ENCODE data around the gene ZGPAT. TPM values are rescaled to one million over a fixed set of nuclear protein-coding genes. Genes with fewer than 3 reads are reported as not detected.

Gene ZGPAT
- total RNA-seq, 1 donor, result 14.0 TPM

DNA sequence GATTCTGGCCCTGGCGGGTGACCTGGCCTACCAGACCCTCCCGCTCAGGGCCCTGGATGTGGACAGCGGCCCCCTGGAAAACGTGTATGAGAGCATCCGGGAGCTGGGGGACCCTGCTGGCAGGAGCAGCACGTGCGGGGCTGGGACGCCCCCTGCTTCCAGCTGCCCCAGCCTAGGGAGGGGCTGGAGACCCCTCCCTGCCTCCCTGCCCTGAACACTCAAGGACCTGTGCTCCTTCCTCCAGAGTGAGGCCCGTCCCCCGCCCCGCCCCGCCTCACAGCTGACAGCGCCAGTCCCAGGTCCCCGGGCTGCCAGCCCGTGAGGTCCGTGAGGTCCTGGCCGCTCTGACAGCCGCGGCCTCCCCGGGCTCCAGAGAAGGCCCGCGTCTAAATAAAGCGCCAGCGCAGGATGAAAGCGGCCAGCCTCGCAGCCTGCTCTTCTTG is 30.9 kb downstream of the ZGPAT start:
- Histone ChIP-seq H3K27me3 (ENCODE audit: insufficient read depth, low read length) (no peaks in the 10 kb centered on the region), H3K4me1 (ENCODE audit: insufficient read depth, low read length) (peaks cover 47% of the 10 kb centered on the region), H3K4me3 (ENCODE audit: low read length) (no peak overlapping the region), H3K9me3 (ENCODE audit: low read depth, low read length) (no peaks in the 10 kb centered on the region)

DNA sequence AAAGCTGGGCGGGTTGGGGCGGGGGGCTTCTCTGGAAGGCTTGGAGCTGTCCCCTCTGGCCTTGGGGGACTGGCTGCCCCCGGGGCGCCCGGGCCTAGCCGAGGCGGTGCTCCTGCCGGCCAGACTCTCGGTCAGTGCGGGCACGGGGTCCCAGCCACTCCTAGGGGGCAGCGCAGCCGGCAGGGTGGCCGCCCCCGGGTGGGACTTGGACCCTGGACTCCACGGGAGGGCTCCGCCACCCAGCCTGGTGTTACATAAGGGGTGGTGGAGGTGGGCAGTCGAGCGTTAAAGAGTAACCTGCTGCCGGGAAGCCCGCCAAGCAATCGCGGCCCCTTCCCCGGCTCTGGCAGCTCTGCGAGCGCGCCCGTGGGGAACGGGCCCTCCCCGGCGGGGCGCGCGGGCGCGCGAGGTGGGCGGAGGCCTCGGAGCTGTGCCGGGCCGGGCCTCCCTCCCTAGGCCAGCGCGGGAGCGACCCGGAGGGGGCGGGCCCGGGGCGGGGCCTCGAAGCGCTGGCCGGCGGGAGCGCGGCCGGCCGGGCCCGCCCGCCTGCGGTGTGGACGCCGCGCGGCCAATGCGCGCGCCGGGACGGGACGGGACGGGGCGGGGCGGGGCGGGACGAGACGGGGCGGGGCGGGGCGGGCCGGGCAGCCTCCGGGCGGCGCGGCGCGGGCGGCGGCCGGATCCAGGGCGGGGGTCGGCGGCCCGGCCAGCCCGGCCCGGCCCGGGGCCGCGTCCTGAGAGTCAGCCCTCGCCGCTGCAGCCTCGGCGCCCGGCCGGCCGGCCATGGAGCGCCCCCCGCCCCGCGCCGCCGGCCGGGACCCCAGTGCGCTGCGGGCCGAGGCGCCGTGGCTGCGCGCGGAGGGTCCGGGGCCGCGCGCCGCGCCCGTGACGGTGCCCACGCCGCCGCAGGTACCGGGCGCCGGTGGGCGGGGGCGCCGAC is 31.6 kb downstream of the ZGPAT start, which contains the start of gene SLC2A4RG:
TSS of gene SLC2A4RG (plus strand) at position 647 of the 940 bp plus-strand sequence. CDS start at position 784, 137 bp downstream.
- no peaks in the 10 kb centered on the region for H3K9me3 ChIP-seq (ENCODE audit: low read depth, low read length)
- H3K4me3 ChIP-seq (ENCODE audit: low read length), result peak within 1 kb of the TSS; percentile 39
- H3K4me1 ChIP-seq (ENCODE audit: insufficient read depth, low read length), result peaks cover 47% of the 10 kb centered on the region
- no peaks in the 10 kb centered on the region for H3K27me3 ChIP-seq (ENCODE audit: insufficient read depth, low read length)

DNA sequence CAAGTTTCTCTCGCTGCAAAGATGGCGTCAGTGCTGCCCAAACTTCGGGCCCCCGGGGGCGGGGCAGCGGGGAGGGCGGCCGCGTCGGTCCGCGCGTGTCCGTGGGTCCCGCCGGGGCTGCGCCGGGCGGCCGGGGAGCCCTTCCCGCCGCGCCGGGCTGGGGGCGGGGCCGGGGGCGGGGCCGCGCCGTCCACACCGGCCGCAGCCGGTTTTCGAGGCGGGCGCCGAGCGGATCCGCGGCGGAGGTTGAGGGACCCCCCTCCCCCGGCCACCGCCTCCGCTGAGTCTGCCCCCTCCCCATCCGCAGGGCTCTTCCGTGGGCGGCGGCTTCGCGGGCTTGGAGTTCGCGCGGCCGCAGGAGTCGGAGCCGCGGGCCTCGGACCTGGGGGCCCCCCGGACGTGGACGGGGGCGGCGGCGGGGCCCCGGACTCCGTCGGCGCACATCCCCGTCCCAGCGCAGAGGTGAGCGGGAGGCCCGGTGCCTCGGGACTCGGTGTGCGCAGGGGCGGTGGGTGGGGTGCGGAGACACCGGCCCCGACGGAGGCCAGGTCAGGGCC is 32.3 kb downstream of the ZGPAT start:
- H3K9me3 ChIP-seq (ENCODE audit: low read depth, low read length), result no peaks in the 10 kb centered on the region
- H3K4me3 ChIP-seq (ENCODE audit: low read length), result peak overlapping the region; percentile 39
- no peaks in the 10 kb centered on the region for H3K27me3 ChIP-seq (ENCODE audit: insufficient read depth, low read length)

DNA sequence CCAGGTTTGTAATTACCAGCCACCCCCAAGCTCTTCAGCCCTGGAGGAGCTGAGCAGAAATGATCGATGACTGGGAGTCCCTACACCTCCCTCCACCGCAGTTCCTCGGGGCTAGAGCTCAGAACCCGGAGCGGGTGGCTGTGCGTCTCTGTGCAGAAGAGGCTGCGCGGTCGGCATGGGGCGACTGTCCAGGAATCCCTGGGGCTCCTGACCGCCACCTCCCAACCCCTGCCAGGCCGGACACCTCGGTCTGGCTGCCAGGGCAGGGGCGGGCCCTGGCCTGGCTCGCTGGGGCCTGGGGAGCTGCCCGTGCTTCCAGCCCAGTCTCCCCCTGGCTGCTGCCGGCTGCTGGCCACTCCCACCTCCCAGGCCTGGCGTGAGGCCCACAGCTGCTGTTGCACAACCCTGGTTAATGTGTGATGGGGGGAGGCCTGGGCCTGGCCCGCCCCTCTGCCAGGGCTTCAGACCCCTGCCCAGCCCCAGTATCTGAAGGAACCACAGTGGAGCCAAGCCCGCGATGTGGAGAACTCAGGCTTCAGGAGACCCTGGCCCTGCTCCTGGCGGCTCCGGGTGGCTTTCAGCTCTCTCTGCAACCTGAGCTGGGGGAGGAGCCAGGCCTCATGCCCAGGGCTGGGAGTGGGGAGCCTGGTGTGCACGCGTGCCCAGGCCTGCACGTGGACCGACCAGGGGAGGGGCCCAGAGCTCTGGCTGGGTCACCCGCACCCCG is 33.0 kb downstream of the ZGPAT start:
- H3K9me3 ChIP-seq (ENCODE audit: low read depth, low read length), result no peaks in the 10 kb centered on the region
- peaks cover 43% of the 10 kb centered on the region for H3K4me1 ChIP-seq (ENCODE audit: insufficient read depth, low read length)
- H3K4me3 ChIP-seq (ENCODE audit: low read length), result peak overlapping the region; percentile 39
- no peaks in the 10 kb centered on the region for H3K27me3 ChIP-seq (ENCODE audit: insufficient read depth, low read length)

More for the DNA sequence above, 32.3 kb downstream of the ZGPAT start:
- peaks cover 47% of the 10 kb centered on the region for H3K4me1 ChIP-seq (ENCODE audit: insufficient read depth, low read length)

DNA sequence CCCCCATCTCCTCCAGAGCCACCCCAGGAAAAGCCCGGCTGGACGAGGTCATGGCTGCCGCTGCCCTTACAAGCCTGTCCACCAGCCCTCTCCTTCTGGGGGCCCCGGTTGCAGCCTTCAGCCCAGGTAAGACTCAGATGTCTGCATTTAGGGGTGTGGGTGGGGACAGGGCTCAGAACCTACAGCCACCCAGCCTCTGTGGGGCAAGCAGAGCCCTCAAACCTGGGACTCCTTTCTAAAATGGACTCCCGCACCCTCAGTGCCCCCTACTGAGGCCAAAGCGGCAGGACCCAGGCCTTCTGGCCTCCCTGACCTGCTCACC is 33.5 kb downstream of the ZGPAT start:
- H3K4me1 ChIP-seq (ENCODE audit: insufficient read depth, low read length), result peaks cover 37% of the 10 kb centered on the region
- H3K4me3 ChIP-seq (ENCODE audit: low read length), result no peak overlapping the region
- no peaks in the 10 kb centered on the region for H3K9me3 ChIP-seq (ENCODE audit: low read depth, low read length)
- no peaks in the 10 kb centered on the region for H3K27me3 ChIP-seq (ENCODE audit: insufficient read depth, low read length)

DNA sequence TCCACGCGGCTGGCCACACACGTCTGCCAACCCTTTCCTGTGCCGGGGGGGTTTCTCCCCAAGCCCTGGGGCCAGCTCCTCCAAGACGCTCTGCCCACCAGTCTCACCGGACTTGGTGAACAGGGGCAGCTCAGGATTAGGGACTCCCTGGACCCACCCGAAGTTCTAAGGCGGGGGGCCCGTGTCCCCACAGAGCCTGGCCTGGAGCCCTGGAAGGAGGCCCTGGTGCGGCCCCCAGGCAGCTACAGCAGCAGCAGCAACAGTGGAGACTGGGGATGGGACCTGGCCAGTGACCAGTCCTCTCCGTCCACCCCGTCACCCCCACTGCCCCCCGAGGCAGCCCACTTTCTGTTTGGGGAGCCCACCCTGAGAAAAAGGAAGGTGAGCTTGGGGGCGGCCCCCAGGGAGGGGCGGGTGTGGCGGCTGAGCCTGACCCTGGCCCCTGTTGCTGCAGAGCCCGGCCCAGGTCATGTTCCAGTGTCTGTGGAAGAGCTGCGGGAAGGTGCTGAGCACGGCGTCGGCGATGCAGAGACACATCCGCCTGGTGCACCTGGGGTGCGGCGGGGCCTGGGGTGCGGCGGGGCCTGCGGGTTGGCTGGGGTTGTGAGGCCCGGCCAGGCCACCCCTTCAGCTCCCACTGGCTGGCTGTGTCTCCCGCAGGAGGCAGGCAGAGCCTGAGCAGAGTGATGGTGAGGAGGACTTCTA is 34.0 kb downstream of the ZGPAT start:
- H3K27me3 ChIP-seq (ENCODE audit: insufficient read depth, low read length), result no peaks in the 10 kb centered on the region
- H3K9me3 ChIP-seq (ENCODE audit: low read depth, low read length), result no peaks in the 10 kb centered on the region
- H3K4me3 ChIP-seq (ENCODE audit: low read length), result no peak overlapping the region
- H3K4me1 ChIP-seq (ENCODE audit: insufficient read depth, low read length), result peaks cover 32% of the 10 kb centered on the region

DNA sequence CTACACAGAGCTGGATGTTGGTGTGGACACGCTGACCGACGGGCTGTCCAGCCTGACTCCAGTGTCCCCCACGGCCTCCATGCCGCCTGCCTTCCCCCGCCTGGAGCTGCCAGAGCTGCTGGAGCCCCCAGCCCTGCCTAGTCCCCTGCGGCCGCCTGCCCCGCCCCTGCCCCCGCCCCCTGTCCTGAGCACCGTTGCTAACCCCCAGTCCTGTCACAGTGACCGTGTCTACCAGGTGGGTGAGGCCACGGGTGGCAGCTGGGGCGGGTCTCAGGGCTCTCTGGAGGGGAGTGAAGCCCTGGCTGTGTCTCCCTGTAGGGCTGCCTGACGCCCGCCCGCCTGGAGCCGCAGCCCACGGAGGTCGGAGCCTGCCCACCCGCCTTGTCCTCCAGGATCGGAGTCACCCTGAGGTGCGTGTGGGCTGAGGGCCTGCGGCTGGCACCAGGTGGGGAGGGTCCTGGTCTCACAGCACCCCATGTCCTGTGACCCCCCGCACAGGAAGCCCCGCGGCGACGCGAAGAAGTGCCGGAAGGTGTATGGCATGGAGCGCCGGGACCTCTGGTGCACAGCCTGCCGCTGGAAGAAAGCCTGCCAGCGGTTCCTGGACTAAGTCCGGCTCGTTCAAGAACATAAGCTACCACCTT is 34.7 kb downstream of the ZGPAT start:
- Histone ChIP-seq H3K4me1 (ENCODE audit: insufficient read depth, low read length) (peaks cover 26% of the 10 kb centered on the region), H3K27me3 (ENCODE audit: insufficient read depth, low read length) (no peaks in the 10 kb centered on the region), H3K4me3 (ENCODE audit: low read length) (no peak overlapping the region), H3K9me3 (ENCODE audit: low read depth, low read length) (no peaks in the 10 kb centered on the region)

DNA sequence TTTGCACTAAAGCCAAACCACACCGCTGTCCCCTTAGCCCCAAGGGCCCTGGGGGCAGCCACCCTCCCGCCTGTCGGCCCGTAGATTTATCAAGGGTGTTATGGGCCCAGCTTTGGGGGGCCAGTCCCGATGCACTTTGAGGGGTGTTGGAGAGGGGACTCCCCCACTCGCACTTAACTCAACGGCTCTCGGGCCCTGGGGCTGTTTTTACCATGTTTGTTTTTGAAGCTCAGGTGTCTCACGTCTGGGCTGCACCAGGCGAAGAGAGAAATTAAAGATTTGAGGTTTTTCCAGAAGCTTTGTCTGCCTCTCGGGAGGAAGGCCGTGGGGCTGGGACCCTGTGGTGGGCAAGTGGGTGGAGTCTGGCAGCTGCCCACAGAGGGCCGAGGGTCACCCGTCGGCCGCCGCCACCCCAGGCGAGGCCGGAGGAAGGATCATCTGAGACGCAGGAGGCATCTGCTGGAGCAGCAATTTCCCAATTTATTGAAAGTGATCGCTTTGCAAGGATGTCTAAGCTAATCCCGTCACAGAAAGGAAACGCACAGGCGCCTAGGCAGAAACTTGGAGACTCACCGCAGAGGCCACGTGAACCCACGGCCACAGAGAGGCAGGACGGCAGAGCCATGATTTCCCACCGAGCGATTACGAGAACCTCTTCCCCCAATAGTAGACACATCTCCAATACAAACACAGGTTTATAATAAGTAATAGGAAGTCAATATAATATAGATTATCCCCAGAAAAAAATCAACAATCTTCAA is 35.6 kb downstream of the ZGPAT start:
- Histone ChIP-seq H3K27me3 (ENCODE audit: insufficient read depth, low read length) (no peaks in the 10 kb centered on the region), H3K4me3 (ENCODE audit: low read length) (no peak overlapping the region), H3K4me1 (ENCODE audit: insufficient read depth, low read length) (peaks cover 21% of the 10 kb centered on the region), H3K9me3 (ENCODE audit: low read depth, low read length) (no peaks in the 10 kb centered on the region)

DNA sequence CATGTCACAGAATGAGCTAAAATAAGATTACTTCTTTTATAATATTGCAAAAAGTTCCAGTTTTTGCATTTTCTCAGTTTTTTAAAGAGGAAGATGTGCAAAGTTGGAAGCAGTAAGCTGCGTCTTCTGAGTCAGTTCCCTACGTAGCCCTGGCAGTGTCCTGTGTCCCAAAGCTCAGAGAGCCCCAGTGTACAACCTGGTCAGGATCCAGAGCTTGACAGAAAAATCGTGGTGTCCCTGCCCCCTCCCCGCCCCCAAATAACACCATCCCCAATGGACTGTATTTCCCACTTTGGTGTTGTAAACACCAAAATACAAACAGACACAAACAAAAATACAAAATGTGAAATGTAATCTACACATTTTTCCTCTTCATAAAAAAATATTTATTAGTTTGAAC is 36.3 kb downstream of the ZGPAT start:
- Histone ChIP-seq H3K9me3 (ENCODE audit: low read depth, low read length) (no peaks in the 10 kb centered on the region), H3K4me3 (ENCODE audit: low read length) (no peak overlapping the region), H3K4me1 (ENCODE audit: insufficient read depth, low read length) (peaks cover 14% of the 10 kb centered on the region), H3K27me3 (ENCODE audit: insufficient read depth, low read length) (no peaks in the 10 kb centered on the region)

DNA sequence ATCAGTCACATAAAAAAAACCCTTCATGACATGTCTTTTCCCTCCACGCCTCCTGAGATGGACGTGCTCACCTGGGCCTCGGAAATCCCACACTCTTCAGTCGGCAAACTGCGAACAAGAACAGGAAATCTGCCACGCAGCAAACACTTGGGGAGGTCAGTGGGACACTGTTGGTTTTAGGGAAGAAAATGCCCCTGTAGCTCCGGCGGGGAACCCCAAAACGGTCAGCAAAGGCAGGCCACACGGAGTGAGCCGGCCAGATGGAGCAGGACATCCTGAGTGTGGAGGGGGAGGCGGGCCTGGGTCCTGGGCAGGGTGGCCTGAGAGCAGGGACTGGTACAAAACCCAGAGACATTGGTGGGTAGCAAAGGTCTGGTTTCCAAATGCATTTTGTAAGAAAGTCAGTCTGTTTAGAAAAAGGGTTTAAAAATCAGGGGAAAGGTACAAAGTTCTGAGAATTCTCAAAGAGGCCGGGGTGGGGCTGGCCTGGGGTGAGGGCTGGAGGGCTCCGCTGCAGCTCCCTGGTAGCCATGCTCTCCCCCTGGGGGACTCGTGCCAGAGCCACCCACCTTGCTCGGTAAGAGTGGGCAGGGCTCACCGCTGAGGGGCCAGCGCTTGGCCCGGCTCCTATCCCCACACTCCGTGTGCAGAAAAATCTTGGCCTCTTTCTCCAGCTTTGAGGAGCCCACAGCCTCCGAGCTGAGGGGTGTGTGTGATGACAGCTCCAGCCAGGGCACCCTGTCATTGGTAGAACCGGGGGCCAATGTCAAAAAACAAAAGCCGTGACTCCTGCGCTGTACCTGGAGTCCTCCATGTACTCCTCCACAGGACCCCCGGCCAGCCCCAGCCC is 37.0 kb downstream of the ZGPAT start:
- no peak overlapping the region for H3K4me3 ChIP-seq (ENCODE audit: low read length)
- peaks cover 12% of the 10 kb centered on the region for H3K4me1 ChIP-seq (ENCODE audit: insufficient read depth, low read length)
- H3K9me3 ChIP-seq (ENCODE audit: low read depth, low read length), result no peaks in the 10 kb centered on the region
- no peaks in the 10 kb centered on the region for H3K27me3 ChIP-seq (ENCODE audit: insufficient read depth, low read length)

DNA sequence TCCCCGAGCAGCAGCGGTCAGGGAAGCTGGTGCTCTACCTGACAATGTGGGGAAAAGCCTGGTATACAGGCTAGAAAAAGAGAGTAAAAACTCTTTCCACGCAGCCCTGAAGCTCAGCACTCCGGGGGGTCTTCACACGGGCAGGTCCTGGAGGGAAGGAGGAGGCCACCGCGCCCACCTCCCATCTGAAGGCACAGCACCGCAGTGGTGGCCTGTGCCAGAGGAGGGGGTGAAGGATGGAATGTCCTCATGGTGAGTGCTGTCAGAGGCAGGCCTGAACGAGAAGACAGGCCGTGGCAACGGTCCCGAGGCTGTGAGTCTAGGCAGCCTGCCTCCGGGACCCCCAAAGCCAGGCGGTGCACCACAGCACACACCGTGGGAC is 37.6 kb downstream of the ZGPAT start:
- Histone ChIP-seq H3K4me3 (ENCODE audit: low read length) (no peak overlapping the region), H3K9me3 (ENCODE audit: low read depth, low read length) (no peaks in the 10 kb centered on the region), H3K27me3 (ENCODE audit: insufficient read depth, low read length) (no peaks in the 10 kb centered on the region), H3K4me1 (ENCODE audit: insufficient read depth, low read length) (peaks cover 17% of the 10 kb centered on the region)

DNA sequence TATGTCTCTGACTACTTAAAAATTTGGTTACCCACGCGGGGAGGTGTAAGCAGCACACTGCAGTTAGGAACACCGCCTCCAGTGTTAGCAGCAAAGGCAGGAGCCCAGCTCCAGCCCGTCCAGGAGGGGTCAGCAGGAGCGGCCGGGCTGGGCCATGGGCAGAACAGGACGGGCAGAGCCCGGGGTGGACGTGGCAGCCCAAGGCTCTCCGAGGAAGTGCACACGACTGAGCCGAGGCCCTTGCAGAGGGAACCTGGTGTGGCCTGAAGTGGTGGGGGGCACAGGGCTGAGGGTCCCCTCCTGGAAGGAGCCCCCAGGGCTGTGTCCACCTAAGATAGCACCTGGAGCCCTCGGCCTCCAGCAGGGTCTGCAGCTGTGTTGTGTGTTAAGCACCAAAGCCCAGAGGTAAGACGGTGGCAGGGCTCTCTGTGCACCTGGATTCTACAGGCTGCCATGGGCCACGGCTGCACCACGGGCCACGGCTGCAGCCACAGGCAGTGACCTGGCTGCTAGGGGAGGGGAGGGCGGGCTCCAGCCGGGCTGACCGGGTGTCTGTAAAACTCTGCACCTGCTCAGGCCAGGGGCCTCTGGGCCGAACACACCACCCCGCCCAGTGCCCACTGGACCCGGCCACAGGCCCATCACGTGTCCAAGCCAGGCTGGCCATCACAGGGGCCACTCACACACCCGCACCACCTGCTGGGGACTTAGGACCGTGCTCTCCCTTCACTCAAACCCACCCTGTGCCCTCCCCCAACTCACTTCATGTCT is 38.3 kb downstream of the ZGPAT start:
- Histone ChIP-seq H3K4me3 (ENCODE audit: low read length) (no peak overlapping the region), H3K27me3 (ENCODE audit: insufficient read depth, low read length) (no peaks in the 10 kb centered on the region), H3K4me1 (ENCODE audit: insufficient read depth, low read length) (peaks cover 16% of the 10 kb centered on the region), H3K9me3 (ENCODE audit: low read depth, low read length) (no peaks in the 10 kb centered on the region)
